ENCODE results near the gene MTRF1.

DNA sequence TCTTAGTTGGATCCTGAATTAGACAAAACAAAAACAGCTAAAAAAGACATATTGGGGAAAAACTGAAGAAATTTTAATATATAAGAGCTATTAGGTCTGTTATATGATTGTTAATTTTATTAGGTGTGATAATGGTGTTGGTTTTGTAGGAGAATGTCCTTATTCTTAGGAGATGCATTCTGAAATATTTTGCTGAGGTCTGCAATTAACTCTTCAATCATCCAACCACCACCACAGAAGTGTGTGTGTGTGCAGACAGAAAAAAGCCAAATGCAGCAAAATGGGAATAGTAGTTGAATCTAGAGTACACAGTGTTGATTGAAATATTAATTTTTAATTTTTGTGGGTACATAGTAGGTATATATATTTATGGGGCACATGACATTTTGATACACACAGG lies 56.9 kb downstream of the MTRF1 start:
- TF ChIP-seq FOXP2 (optimal IDR thresholded peaks at IDR 0.05; ENCODE audit: control extremely low read depth, extremely low read length, insufficient read depth) (no peak), POLR2AphosphoS5 (IDR thresholded peaks at IDR 0.05; ENCODE audit: borderline replicate concordance, low read depth, low read length) (no peak)
